HG03565 (cell line): ENCODE measurements around the gene DDX39B.
"Not testable (repeated sequence)": the region's sequence is repeated elsewhere in the genome, so short reads cannot be mapped to it uniquely, and the experiment has no call there.

ENCODE experiments used
- ATAC-seq: cut with Tn5 transposase; IDR thresholded peaks from one replicate; pipeline ENCODE4 v1.9.1; 2021; ENCODE audit warnings: mild to moderate bottlenecking, moderate library complexity; ENCODE audit not compliant: unreplicated experiment

DDX39B gene

DNA sequence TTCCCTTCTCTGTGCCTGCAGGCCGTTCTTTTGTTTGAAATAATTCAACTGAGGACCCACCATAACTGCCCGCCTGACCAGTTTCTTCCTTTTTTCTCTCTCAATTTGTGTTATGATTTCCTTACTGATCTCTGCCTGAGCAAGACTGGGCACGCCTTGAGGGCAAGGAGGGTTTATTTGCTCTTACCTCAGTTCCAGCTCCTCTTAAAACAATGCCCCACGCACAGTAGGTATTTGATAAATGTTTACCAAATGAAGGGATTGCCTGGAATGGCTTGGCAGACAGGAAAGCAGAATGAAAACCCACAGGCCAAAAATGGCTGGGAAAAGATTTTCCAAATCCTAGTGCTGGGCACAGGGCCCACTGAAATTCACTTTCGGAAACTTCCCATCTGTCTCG lies 54.1 kb downstream of the DDX39B start:
- not testable (repeated sequence) for ATAC-seq

DNA sequence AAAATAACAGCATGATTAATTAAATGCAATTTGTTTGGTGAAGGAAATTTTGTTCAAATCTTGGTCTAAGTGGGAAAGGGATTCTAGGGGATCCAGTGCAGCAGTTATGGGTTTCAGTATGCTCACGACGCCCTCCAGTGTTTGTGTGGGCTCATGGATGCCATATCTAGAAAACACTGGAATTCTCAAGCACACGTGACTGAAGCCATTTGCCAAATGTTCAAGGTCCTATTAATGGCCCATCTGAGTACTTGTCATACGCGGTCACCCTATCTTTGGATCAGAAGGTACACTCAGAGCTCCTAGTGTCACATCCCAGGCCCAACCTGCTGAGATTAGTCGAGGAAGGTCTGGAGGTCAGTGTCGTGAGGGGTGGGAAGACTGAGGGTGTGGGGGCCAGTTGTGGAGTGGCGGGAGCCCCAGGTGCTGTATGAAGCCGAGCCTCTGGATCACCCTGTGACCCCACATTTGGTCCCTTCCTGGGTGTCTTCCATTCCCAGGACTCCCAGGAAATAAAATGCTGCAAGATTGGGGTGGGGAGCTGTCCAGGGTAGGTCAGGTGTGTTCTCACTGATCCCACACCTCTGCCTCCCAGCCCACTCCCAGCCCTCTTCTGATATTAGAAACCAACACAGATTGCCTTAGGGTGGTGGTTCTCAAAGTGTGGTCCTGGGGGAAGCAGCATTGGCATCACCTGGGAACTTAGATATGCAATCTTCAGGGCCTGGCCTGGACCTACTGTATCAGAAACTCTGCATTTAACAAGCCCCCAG lies 55.6 kb downstream of the DDX39B start:
- ATAC-seq: not testable (repeated sequence)

DNA sequence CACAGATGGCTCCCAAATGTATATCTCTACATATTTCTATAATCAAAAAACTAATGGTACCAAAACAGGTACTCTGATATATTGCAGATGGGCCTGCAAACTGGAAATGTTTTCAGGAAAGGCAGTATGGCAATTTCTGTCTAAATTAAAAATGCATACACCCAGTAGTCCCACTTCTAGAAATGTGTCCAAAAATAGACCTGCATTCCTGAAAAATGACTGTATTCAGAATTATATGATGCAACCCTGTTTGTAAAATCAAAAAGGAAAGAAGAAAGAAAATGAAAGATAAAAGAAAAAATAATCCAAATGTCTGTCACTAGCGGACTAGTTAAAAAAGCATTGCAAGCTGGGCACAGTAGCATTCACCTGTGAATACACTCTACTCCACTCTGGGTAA lies 56.7 kb downstream of the DDX39B start:
- no peak for ATAC-seq

DNA sequence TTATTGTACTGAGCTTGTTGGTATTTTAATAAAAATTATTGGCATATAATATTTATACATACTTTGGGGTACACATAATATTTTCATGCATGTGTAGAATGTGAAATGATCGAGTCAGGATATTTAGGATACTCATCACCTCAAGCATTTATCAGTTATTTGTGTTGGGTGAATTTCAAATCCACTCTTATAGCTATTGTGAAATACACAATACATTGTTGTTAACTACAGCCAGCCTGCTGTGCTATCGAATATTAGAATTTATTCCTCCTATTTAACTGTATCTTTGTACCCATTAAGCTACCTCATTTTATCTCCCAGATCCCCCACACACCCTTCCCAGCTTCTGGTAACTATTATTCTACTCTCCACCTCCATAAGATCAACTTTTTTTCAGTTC lies 58.4 kb downstream of the DDX39B start:
- ATAC-seq: no peak

DNA sequence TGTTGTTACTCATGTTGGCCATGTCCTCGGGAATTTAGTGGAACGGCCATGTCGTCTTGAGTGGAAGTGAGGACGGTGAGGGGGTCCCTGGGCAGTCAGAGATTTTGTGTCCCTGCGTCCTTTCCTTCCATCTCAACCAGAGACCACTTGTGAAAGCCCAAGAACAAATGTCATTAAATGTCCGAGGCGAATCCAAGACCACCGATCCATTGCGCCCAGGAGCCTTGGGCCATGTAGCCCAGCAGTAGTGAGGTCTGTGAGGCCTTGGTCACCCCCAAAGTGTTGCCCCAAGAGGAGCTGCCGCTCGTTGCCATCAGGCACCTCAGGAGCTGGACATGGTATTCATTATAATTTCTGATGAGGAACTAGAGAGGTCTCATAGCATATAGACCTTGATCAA lies 61.2 kb downstream of the DDX39B start:
- ATAC-seq: no peak
